Brain pericyte (primary cell): ENCODE measurements around the gene TBC1D1.

Experiments used
- DNase-seq: peaks from one replicate; pipeline ENCODE4 v3.0.0-alpha.2; 2012; ENCODE audit warnings: low read depth, low spot score

The TBC1D1 gene

DNA sequence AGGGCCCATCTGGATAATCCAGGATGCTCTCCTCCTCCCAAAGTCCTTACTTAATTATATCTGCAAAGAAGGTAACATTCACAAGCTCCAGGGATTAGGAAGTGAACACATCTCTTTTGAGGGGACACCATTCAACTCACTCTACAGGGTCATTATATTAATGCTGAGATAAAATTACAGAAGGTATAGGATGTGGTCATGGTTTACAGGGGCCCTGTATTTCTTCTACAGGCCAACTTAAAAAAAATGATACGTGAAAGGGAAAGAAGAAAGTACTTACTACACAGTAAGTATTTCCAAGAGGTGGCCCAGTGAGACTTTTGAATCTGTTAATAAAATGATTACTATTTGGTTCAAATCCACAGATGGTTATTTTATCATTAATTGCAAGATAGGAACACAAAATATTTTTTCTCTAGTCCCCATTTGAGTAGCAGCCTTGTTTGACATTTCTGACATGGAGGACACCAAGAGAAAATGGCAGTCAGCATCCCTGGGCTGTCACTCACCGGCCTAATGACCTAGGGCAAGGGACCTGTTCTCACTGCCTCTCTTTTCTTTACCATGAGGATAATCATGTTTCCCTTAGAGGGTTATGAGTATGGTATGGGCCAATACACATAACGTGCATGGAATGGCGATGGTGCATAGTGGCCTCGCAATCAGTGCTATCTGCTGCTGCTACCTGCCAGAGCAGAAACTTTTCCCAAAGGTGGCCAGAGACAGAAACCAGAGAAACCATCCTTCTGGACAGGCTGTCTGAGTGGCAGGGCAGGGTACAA lies 209.8 kb downstream of the TBC1D1 start:
- DNase-seq = no peak

GRCh38 chr4:38101563-38101962 lies 210.7 kb downstream of the TBC1D1 start:
- no peak for DNase-seq

DNA sequence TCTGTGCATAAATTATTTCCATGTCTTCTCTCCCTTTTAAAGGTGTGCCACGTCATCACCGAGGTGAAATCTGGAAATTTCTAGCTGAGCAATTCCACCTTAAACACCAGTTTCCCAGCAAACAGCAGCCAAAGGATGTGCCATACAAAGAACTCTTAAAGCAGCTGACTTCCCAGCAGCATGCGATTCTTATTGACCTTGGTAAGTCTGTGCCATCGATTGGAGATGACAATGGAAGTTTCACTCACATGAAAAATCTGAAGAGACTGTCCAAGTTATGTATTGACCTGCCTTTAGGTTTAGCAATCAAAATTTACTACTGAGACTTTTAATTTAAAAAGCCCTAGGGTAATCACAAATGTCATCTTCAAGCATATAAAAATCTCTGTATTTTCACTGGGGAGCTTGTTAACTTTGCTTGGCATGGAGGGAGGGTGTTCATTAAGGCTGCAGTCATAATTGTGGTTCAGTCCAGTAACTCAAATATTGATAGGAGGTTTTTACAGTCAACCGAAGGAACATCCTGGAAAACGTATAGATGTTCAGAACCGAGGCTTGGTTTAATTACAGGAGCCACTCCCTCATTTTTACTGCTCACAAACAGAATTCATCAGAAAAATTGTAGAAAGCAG lies 212.2 kb downstream of the TBC1D1 start:
- DNase-seq = no peak

- no peak for DNase-seq
Observed at GRCh38 chr4:38105475-38106220, 214.8 kb downstream of the TBC1D1 start.

DNA sequence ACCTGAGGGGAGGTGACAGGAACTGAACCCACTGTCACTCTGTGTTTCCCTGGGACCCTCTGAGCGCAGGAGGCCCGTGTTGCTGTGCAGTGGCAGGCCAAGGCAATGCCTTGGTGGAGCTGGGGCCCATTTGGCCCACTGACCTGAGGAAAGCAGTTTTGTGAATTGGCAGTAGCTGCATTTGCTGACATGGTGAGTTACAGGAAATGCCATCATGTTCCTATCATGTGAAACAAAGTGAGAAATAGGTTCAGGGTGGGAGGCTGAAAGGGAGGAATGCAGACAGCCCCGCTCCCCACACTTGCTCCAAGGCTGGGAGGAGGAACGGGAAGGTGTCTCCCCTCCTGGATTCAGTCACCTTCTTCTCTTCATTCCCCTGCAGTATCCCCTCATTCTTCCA lies 215.4 kb downstream of the TBC1D1 start:
- no peak for DNase-seq

DNA sequence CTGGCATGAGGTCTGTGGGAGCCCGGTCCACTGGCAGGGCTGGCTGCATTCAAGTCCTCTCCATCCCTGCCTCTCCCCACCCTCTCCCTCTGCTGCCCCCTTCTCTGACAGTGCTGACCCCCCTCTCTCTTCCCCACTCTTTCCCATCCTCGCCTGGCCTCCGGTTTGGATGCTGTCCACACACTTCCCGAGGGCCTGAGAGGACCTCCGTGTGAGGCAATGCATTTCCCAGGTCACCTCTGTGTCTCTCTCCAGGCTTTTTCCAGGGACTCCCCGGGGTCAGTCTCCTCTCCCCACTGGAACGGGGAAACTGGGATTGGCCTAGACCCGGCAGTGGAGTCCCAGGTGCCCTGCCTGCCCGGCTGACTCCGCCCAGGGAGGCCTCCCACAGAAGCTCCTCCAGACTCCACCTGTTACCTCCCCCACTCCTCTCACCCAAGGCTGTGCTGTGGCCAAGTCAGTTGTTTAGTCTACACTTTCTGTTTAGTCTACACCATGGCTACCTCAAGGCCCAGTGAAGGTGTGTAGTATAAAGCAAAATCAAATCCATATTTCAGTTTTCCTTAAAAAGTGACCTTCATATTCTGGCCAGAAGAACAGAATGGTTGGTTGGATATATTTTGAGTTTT lies 216.1 kb downstream of the TBC1D1 start:
- DNase-seq = no peak

DNA sequence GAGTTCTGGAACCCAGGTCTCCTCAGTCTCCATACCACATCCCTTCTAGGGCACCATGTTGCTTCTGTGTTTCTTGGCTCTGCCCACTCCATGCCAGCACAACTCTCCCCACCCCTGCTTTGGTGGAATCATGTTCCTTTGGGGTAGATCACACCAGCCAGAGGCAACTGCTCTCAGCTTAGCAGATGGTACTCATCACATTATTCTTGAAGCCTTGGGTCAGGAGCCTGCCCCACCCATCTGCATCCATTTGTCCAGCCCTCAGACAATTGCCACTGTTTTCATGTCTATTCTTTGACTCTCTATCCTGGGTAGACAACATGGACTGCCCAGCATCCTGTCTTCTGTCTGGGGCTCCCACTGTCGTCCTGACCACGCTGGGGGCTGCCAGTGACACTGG lies 216.9 kb downstream of the TBC1D1 start:
- DNase-seq = no peak

DNA sequence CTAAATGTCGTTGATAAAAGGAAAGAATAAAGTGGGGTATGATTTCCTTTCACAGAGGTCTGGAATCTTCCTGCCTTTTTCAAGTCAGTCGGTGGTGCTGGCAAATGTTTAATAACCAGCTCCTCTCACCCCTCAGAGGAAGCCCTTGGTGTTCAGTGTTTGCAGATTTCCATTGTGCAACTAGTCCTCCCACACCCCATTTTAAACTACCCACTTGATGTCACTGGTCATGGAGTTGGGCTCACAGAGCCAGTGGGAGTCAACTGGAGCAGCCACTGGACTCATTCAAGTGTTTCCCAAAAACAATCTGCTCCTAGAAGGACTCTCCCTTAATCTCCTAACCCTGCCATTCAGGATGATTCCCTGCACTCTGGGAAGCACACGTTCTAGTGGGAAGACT lies 218.5 kb downstream of the TBC1D1 start:
- DNase-seq = no peak

DNA sequence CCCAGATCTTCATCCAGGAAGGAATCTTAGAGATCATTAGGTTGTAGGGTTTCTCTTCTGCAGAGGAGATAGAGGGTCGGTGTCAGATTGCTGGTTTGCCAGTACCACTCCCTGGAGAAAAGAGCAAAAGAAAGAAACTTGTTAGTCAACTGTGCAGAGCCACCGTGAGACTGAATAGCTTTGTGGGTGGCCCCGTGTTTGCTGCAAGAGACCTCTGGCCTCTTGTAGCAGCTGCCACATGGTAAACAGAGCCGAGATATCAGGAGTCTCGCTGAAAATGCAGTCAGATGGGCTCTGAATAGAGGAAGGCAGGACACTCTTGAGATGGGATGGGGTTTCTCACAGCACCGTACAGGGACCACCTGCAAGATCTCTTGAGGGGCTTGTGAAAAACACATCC lies 219.0 kb downstream of the TBC1D1 start:
- DNase-seq = no peak

DNA sequence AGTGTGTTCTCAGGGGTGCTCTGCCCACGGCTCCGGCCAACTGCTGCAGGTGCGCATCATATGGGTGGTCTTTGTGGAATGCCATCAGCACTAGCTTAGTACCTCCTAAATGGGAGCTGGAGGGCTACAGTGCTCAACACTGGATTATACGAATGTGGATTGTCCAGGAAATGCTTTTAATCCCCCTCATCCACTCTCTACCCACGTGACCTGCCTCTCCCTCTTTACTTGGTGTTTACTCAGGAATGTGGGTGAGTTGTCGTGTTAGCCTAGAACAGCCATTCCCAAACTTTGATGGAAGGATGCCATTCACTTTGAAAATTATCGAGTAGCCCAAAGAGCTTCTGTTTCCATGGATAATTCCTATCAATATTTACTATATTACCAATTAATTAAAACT lies 220.1 kb downstream of the TBC1D1 start:
- DNase-seq = no peak

GRCh38 chr4:38111717-38112116 lies 220.8 kb downstream of the TBC1D1 start:
- no peak for DNase-seq

DNA sequence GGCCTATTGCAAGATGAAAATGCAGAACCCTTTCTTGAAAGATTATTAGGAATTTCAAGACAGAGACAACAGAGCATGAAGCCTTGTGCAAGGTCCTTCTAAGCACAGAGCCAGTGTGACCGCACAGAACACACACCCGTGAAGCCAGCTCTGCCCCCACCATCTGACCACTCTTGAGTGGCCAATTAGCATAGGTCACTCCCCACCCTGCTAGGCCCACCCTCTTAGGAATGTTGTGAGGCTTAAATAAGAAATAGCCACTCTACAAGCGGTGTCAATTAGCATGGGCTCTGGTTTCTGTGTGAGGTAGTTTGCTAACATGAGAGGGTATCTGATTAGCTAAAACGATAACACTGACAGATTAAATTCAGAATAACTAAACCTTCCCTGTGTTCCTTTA lies 222.2 kb downstream of the TBC1D1 start:
- no peak for DNase-seq

DNA sequence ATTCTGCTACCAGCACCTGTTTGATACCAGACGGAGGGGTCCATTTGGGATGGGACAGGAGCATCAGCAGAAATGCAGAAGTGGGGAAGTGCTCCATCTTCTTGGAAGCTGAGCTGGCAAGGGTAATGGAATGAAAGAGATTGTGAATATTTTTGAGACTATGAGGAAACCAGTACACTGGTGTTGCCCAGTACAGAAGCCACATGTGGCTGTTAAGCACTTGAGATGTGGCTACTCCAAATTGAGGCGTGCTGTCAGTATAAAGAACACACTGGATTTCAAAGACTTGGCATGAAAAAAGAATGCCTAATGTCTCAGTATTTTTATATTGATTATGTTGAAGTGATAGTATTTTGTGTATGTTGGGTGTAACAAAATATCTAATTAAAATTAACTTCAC lies 222.7 kb downstream of the TBC1D1 start:
- no peak for DNase-seq

DNA sequence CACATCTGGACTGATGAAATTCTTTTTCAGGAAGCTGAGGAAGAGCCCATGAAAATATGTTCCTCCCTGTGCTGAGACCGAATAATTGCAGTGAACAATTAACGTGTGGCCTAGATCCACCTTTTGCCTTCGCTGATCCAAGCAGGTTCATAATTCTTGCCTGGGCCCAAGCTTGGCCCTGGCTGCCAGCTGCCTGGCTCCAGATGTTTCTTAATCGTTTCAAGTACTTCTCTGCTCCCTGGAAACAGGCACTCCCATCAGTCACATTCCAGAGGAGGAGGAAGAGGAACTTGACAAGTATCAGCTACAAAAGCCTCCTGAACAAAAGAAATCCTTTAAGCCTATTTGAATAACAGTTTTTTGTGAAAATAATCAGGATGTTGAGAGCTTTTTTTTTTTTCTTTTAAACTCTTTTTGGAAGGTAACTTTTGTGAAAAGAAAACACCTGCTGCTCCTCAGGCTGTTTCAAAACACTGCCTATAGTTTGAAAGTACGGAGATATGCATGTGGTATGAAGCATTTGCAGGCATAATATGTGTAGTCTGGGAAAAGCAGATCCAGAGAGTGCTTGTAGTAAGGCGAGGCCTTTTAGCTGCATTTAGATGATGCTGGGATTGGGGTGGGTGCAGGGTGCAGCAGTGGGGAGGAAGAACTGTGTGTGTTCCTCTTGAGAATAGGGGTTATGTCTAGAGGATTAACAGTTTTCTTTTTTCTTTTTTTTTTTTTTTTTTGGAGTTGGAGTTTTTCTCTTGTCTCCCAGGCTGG lies 223.7 kb downstream of the TBC1D1 start:
- DNase-seq = no peak

DNA sequence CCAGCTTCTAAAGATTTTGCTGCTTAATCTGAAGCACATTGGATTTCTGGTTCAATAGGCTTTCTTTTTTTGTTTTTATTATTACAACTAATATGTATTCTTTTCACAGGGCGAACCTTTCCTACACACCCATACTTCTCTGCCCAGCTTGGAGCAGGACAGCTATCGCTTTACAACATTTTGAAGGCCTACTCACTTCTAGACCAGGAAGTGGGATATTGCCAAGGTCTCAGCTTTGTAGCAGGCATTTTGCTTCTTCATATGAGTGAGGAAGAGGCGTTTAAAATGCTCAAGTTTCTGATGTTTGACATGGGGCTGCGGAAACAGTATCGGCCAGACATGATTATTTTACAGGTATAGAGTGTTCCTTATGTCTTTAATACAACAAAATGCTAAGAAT lies 224.7 kb downstream of the TBC1D1 start:
- no peak for DNase-seq

DNA sequence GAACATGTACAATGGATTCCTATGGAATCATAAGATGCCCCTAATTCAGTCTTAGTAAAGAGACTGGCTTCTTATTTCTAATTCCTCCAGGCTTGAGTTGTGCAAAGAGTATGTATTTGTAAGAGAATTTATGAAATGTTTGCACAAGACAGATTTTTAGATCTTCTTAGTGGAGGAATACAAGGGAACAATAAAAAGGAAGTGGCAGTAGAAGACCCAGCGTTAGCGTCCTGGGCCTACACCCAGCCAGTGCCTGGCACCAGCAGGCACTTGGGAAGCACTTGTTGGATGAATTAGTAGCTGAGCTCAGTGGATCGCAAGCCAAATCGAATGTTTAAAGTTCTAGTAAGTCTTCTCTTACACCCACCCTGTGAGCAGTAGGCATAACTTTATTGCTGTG lies 226.7 kb downstream of the TBC1D1 start:
- DNase-seq = no peak

GRCh38 chr4:38119668-38120385 lies 228.9 kb downstream of the TBC1D1 start:
- DNase-seq = peak; percentile 70

GRCh38 chr4:38120772-38121171 lies 229.9 kb downstream of the TBC1D1 start:
- DNase-seq = no peak

DNA sequence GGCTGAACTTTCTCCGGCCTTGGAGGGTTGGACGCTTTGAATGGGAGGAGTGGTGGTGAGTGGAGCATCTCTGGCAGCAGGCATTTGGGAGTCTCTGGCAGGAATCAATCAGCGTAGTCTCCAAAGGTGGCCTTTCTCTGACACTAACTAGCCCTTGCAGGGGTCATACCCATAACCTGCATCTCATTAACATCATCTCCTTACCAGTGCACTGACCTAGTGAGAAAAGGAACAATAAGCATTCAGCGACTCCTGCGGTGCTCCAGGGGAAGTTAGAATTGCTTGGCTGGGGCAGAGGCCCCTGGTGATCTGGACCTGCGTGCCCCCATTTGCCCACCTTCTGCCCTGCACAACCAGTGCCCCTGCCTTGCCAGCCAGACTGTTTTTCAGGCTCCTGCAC lies 231.2 kb downstream of the TBC1D1 start:
- DNase-seq = no peak

- no peak for DNase-seq
Observed at GRCh38 chr4:38123555-38123954, 232.7 kb downstream of the TBC1D1 start.

DNA sequence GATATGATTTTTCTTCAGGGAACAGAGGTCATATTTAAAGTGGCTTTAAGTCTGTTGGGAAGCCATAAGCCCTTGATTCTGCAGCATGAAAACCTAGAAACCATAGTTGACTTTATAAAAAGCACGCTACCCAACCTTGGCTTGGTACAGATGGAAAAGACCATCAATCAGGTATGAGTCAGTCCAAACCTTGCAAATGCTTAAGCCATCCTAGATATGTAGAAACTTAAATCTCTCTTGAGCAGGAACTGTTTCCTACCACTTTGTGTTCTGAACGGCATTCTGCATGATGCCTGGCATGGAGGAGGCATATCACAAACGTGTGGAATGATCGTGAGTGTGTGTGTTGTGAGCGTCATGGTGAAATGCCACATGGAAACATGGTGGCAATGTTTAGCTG lies 234.1 kb downstream of the TBC1D1 start:
- no peak for DNase-seq
